Activated gamma-delta T cell treated with anti-CD3 and anti-CD28 coated beads, Interleukin-2, amount 50 U/mL, for 16 hours (primary cell): ENCODE data around the gene ADK.
"Not testable (repeated sequence)": the region's sequence is repeated elsewhere in the genome, so short reads cannot be mapped to it uniquely, and the experiment has no call there.

Source experiments
- DNase-seq: peaks from one replicate; pipeline ENCODE4 v3.0.0-alpha.2; 2020; ENCODE audit warnings: low read depth

ADK gene

GRCh38 chr10:74557098-74557497 is 406.1 kb downstream of the ADK start:
- no peak for DNase-seq

GRCh38 chr10:74558403-74558802 is 407.4 kb downstream of the ADK start:
- DNase-seq: no peak

- DNase-seq: no peak
Measured at GRCh38 chr10:74558897-74559296, 407.9 kb downstream of the ADK start.

GRCh38 chr10:74568896-74569295 is 417.9 kb downstream of the ADK start:
- not testable (repeated sequence) for DNase-seq

- not testable (repeated sequence) for DNase-seq
Measured at GRCh38 chr10:74573497-74573896, 422.5 kb downstream of the ADK start.

- no peak for DNase-seq
Measured at GRCh38 chr10:74575191-74575720, 424.2 kb downstream of the ADK start.

- DNase-seq: no peak
Measured at GRCh38 chr10:74575912-74576311, 424.9 kb downstream of the ADK start.

GRCh38 chr10:74576586-74576985 is 425.6 kb downstream of the ADK start:
- DNase-seq: no peak

GRCh38 chr10:74580438-74580837 is 429.4 kb downstream of the ADK start:
- DNase-seq: not testable (repeated sequence)

- DNase-seq: no peak
Measured at GRCh38 chr10:74582566-74582965, 431.5 kb downstream of the ADK start.

- DNase-seq: peak; percentile 1
Measured at GRCh38 chr10:74585231-74586087, 434.4 kb downstream of the ADK start.

- DNase-seq: peak; percentile 32
Measured at GRCh38 chr10:74586088-74586585, 435.1 kb downstream of the ADK start.

- no peak for DNase-seq
Measured at GRCh38 chr10:74587109-74587854, 436.3 kb downstream of the ADK start.

GRCh38 chr10:74589226-74589673 is 438.2 kb downstream of the ADK start:
- peak; percentile 78 for DNase-seq

GRCh38 chr10:74589851-74590250 is 438.8 kb downstream of the ADK start:
- DNase-seq: no peak

- DNase-seq: no peak
Measured at GRCh38 chr10:74593470-74593869, 442.4 kb downstream of the ADK start.

- DNase-seq: no peak
Measured at GRCh38 chr10:74596713-74597112, 445.7 kb downstream of the ADK start.

- no peak for DNase-seq
Measured at GRCh38 chr10:74598891-74599566, 448.0 kb downstream of the ADK start.

- DNase-seq: no peak
Measured at GRCh38 chr10:74599672-74600071, 448.7 kb downstream of the ADK start.

- DNase-seq: no peak
Measured at GRCh38 chr10:74600170-74600569, 449.1 kb downstream of the ADK start.

GRCh38 chr10:74602576-74602975 is 451.6 kb downstream of the ADK start:
- no peak for DNase-seq

GRCh38 chr10:74610299-74610698 is 459.3 kb downstream of the ADK start:
- no peak for DNase-seq
